NCI-H1417 treated with DMSO at 0.1 percent for 48 hours (cell line): Measurements from ENCODE around the gene GORASP2.

Experiments used
- DNase-seq: peaks from one replicate; lab custom pipeline; 2025; lab: John Stamatoyannopoulos, UW

Gene GORASP2

GRCh38 chr2:170999654-171000053, 70.6 kb downstream of the GORASP2 start:
- no peak for DNase-seq

GRCh38 chr2:171004363-171004762, 75.3 kb downstream of the GORASP2 start:
- no peak for DNase-seq

- DNase-seq = no peak
Measured at GRCh38 chr2:171004833-171005232, 75.8 kb downstream of the GORASP2 start.

GRCh38 chr2:171008550-171009205, 79.6 kb downstream of the GORASP2 start:
- DNase-seq = no peak

- DNase-seq = no peak
Measured at GRCh38 chr2:171009386-171009785, 80.3 kb downstream of the GORASP2 start.

GRCh38 chr2:171013851-171014250, 84.8 kb downstream of the GORASP2 start:
- no peak for DNase-seq

GRCh38 chr2:171016125-171016524, 87.1 kb downstream of the GORASP2 start:
- no peak for DNase-seq
